Astrocyte of the spinal cord (primary cell): Measurements from ENCODE around the gene UPK3A.
A peak's percentile ranks its signal among the peaks of the same experiment; 100 is the strongest.

Experiments
- DNase-seq: peaks from one replicate; pipeline ENCODE4 v3.0.0; 2011; ENCODE audit warnings: low read depth, low spot score
- H3K4me3 ChIP-seq: 2 replicates; pipeline ENCODE4 v1.5.1; 2011; ENCODE audit warnings: low read depth, mild to moderate bottlenecking, low read length, moderate library complexity
- in situ Hi-C: cut with HindIII; loops from 2 replicates; pipeline ENCODE4 v1.10.0; 2017; ENCODE audit warnings: low sequenced_read_pairs
- TF ChIP-seq, protein P1 (sequence below): IDR thresholded peaks from 2 replicates; pipeline ENCODE4 v1.5.1; 2012; ENCODE audit warnings: low read depth, mild to moderate bottlenecking, low read length, inconsistent platforms

UPK3A gene

DNA sequence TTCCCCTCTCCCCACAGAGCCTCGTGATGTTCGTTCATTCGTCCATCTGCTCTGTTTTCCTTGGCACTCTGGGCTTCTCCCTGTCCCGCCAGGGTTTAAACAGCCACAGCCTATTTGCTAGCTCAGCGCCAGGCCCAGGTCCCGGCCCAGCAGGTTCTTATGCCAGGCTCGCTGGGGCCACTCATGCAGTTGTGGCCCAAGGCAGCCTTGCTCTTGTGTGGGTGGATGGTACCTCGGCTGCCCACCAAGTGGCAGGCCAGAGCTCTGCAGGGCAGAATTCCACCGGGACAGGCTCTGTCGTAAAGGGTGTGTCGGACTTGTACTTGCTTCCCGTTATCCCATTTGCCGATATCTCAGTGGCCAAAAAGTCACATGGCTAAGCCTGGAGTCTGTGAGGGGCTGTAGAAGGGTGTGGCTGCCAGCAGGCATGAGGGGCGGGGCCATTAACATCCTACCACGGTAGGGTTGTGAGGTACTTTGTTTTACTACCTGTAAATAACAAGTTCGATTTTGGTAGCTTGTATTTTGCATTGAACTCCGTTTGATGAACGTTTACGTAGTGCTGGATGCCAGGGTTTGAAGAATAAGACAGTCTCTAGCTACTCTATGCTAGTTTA, 32.9 kb downstream of the UPK3A start:
- H3K4me3 ChIP-seq: no peak overlapping the region
- TF ChIP-seq, protein P1, sequence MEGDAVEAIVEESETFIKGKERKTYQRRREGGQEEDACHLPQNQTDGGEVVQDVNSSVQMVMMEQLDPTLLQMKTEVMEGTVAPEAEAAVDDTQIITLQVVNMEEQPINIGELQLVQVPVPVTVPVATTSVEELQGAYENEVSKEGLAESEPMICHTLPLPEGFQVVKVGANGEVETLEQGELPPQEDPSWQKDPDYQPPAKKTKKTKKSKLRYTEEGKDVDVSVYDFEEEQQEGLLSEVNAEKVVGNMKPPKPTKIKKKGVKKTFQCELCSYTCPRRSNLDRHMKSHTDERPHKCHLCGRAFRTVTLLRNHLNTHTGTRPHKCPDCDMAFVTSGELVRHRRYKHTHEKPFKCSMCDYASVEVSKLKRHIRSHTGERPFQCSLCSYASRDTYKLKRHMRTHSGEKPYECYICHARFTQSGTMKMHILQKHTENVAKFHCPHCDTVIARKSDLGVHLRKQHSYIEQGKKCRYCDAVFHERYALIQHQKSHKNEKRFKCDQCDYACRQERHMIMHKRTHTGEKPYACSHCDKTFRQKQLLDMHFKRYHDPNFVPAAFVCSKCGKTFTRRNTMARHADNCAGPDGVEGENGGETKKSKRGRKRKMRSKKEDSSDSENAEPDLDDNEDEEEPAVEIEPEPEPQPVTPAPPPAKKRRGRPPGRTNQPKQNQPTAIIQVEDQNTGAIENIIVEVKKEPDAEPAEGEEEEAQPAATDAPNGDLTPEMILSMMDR: peak; percentile 48
- peak; percentile 61 for DNase-seq
- in situ Hi-C loops: no loop called here

DNA sequence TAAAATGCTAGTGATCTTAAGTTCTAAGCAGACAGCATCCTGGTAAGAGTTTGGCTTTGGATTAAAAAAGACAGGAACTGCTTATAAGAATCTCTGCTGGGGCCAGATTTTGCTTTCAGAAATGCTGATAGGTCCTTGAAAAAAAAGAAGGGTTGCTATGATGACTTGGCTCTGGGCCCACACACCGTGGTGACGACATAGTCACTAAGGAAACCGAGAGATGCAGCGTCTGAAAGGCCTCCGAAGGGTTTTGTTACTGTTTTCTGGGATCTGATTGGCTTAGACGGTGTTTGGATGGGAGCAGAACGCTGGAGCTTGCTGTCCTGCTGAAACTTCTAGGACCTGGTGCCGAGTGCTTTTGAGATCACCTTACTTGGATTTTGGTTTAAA, 33.4 kb downstream of the UPK3A start:
- in situ Hi-C loops: no loop called here
- peak; percentile 95 for DNase-seq
- TF ChIP-seq, protein P1: no peak
- H3K4me3 ChIP-seq: no peak overlapping the region

DNA sequence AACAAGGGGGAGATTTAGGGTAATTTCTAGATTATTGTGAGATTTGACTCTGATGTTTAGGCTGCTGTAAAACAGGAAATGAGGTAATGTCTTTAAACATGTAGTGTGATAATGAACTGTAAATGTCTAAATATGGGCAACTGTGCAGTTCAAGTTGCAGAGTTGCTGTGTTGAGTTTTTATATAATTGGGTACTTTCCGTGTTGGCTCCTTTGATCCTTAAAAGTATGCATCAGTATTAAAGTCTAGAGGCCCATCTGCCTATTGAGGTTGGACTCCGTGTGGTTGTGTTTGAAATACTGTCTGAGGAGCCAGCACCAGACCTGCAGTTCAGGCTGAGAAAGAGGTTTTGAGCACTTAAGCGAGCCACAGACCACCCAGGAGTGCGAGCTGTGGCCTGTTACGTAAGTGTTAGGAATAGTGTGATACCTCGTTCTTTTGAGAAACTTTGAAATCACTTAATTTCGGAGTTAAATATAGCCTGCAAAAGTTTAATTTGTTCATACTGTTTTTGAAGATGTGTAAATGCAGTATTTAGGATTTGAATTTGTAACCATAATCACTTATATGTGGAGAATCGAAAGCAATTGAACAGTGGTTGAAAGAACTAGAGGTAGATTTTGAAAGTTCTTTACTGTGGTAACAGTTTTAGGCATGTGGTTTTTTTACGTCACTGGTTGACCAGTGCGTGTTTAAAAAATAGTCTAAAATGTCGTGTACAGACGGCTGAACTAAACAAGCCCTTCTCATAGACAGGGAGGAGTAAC, 34.0 kb downstream of the UPK3A start:
- DNase-seq: no peak
- in situ Hi-C loops: no loop called here
- TF ChIP-seq, protein P1: no peak
- no peak overlapping the region for H3K4me3 ChIP-seq

DNA sequence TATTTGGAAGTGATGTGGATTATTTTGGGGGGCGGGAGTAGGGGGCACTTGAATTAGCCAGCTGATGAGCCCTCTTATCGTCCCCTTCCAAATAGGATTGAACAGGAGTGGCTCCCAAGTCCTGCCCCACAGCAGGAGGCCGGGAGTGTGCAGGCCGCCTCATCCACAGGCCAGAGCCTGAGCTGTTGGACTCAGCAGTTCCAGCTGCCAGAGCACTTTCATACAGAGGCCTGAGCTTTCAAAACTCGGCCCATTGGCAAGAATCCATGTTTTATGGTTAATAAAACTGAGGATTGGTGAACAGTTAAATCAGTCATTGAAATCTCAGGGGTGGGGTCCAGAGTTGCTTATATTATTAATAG, 34.6 kb downstream of the UPK3A start:
- in situ Hi-C loops: no loop called here
- peak; percentile 61 for DNase-seq
- TF ChIP-seq, protein P1: no peak
- no peak overlapping the region for H3K4me3 ChIP-seq

DNA sequence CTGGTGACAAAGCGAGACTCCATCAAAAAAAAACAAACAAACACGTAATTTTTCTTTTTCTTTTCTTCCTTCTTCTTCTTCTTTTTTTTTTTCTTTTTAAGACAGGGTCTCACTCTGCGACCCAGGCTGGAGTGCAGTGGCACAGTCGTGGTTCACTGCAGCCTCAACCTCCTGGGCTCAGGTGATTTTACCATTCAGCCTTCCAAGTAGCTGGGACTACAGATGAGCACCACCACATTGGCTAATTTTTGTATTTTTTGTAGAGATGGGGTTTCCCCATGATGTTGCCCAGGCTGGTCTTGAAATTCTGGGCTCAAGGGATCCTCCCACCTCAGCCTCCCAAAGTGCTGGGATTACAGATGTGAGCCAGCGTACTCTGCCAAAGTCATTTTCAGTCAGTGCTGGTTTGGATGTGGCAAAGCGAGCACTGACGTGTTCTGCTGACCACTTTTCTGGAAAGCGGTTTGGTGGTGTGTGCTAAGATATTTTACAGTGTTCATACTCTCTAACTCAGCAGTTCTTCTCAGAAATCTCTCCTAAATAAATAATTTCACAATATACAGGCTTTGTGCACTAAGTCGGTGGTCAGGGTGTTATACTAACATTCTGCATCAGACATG, 35.7 kb downstream of the UPK3A start:
- in situ Hi-C loops: no loop called here
- H3K4me3 ChIP-seq: no peak overlapping the region
- no peak for DNase-seq
- TF ChIP-seq, protein P1: no peak

DNA sequence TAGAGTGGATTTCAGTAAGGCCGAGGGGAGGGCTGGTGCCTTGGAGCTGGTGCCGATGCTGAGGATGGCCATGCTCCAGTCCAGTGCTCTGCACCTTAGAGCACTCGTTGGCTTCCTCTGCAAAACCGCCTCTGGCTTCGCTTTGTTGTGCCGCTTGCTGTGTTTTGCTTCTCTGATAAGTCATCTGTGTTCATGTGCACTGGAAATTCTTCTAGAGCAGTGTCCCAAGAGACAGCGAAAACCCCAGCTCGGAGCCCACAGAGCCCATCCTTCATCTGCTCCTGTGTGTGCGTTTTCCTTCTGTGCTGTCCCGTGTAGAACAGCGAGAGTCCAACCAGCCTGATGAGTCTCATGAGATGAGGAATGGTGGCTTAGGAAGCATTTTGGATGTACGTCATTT, 37.1 kb downstream of the UPK3A start:
- TF ChIP-seq, protein P1: no peak
- no peak for DNase-seq
- in situ Hi-C loops: no loop called here
- H3K4me3 ChIP-seq: no peak overlapping the region
